HG03025 (cell line): ENCODE measurements around the gene FILIP1L.

ENCODE experiments used
- ATAC-seq: cut with Tn5 transposase; IDR thresholded peaks from one replicate; pipeline ENCODE4 v1.9.1; 2021; ENCODE audit warnings: mild to moderate bottlenecking, moderate library complexity; ENCODE audit not compliant: unreplicated experiment, low FRiP score

Gene FILIP1L

DNA sequence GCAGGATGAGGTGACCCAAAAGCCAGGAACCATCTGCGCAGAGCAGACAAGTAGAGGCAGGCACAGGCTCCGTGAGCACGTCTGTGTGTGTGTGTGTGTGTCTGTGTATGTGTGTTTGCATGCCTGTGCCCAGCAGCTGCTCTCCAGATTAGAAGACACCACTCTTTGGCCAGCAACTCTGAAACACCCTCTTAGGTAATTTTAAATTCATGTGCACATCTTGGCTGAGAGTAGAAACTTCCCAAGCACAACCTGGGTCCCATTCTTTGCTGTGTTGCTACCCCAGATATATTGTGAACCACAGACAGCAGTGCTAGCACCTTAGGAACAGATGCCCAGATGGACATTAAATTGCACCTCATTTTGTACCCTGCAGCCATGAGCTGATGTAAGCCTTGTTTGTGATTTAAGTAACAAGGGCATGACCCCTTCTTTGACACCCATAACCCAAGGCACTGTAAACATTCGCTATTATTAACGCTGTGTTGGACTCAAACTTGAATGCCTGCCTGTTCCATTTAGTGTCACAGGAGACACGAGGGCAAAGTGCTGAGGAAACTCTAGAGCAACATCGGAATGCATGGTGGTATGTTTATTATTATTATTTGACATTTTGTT lies at the start of gene FILIP1L:
TSS of gene FILIP1L (minus strand) at position 89 of the 618 bp plus-strand sequence.
- no peak for ATAC-seq

GRCh38 chr3:100163787-100164186 lies 49.5 kb upstream of the FILIP1L start:
- no peak for ATAC-seq

DNA sequence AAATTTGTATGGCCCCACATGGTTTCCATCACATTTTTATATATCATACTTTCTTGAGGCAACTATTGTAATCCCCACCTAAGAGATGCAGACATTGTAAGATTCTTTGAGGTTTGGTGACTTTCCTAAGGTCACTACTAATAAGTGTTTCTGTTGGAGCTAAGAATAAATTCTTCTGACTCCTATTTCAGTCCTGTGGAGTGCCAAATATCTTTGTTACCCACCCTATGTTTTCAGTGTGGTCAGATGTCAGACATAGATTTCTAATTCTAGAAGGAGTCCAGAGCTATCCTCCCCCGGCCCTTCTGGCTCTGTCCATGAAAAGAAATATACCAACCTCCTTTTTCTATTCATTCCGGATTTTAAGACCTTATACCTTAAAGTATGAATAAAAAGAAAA lies 46.2 kb upstream of the FILIP1L start:
- ATAC-seq: no peak

DNA sequence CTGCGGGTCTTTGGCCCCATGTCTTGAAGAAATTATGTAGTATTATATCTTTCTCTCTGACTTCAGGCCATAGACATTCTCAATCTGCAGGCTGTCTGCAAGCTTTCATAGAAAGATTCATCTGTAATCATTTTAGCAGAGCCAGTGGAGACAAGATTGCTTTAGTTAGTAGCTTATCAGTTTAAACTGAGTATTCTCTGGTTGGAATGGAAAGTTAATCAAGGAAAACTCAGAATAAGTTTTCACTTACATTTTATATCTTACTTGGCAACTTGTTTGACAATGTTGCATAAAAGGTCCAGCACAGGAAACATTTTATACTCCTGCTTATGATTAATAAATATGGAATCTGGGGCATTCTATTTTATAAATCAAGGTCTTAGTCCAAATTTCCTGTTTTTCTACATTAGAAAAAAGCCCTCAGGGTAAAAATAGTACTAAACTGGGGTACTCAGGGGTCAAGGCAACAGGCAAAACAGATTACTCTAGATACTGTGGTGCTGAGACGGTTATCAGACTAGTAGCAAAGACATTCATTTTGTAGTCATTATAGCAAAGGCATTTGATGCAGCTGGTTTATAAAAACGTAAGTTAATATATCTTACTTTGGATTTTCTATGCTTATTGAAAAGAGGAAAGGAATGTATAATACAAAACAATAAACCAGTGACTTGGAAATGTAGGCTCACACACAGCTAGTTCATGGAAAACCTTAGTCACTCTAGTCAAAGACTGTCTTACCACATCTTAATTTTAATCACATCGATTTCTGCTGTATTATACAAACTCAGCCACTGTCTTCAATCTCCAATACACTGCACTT lies 45.2 kb upstream of the FILIP1L start:
- no peak for ATAC-seq

- no peak for ATAC-seq
Measured at GRCh38 chr3:100158918-100159330, 44.6 kb upstream of the FILIP1L start.

DNA sequence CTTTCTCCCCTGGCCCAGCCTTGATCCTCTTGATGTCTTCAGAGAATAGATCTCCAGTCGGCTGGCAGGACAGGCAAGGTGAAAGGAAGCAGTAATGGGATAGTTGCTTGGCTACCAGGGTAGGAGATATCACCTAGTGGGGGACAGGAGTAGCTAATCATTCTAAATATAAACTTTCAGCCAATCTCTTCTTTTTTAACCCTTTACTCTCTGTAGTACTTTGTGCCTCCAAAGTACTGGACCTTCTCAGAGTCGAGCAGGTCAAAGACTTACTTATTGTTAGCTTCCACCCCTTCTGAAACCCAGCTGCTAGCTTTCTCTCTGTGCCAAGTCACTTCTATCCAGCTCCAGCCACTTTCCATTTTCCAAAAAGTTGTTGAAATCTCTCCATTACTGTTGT lies 43.4 kb upstream of the FILIP1L start:
- no peak for ATAC-seq

DNA sequence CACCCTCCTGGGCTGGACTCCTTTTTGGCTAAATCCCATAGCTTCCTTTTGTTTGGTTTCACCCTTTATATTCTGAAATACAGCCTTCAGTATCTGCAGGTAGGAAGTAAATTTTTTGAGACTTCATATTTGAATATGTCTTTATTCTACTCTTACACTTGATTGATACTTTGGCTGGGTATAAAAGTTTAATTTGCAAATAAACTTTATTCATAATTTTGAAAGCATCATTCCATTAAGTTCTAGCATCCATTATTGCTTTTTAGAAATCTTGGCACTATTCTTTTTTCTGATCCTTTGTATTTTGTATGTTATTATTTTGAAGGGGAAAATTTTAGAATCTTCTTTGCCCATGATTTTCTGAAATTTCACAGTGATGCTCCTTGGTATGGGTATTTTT lies 41.3 kb upstream of the FILIP1L start:
- no peak for ATAC-seq

DNA sequence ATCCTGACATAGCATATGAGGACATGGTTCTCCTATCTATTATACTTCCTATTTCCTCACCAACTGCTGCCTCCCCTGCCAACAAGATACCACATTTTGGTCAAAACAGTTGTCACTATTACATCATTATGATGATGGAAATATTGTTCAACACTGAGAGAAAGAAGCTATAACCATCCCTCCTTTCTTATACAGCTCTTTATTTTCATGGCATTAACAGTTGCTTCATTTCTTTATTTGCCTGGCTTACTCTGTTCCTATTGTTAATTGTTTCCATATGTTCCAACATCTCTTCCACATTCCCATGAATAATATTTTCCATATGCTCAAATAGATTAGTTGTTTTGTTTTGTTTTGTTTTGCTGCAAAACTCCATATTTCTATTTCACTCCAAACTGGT lies 40.8 kb upstream of the FILIP1L start:
- ATAC-seq: no peak

GRCh38 chr3:100154171-100154570 lies 39.9 kb upstream of the FILIP1L start:
- ATAC-seq: no peak

DNA sequence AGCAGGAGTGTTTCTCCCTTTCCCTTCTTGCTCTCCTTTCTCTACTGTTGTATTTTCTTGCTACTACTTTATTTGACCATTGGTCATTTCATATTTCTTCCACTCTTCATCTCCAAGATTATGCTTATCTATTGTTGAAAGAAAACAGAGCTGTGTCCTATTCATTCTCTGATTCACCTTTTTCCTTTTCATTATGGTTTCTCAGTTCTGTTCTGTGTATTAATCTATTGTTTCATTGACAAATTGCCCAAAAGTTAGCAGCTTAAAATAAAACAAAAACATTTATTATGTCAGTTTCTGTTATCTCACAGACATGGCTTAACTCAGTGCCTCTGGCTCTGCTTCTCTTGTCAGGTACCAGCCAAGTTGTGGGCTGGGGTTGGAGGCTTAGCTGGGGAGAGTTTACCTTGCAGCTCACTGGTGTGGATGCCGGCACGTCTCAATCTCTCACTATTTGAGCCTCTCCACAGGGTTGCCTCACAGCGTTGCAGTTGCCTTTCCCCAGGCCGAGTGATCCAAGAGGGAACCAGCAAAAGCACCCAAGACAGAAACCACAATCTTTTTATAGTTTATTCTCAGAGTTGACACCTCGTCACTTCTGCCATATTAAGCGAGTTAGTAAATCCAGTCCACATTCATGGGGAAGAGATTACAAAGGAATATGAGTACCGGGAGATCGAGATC lies 36.9 kb upstream of the FILIP1L start:
- ATAC-seq: no peak

DNA sequence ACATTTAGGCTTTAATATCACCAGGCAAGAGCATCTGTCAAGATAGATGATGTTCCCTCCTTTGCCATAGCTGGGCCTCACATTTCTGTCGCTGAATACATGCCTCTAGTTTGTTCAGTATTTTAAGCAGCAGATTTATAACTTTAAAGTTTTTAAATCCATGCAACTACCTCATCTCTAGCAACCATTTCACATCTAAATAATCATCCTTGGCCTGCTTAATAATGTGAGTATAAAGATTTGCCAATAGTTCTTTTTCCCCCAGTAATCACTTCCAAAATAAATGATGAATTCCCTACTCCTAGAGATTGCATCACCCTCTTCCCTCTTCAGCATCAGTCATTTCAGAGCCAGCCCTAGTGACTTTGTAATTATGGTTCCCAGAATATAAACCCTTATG lies 36.2 kb upstream of the FILIP1L start:
- no peak for ATAC-seq

- no peak for ATAC-seq
Measured at GRCh38 chr3:100149713-100150415, 35.6 kb upstream of the FILIP1L start.

DNA sequence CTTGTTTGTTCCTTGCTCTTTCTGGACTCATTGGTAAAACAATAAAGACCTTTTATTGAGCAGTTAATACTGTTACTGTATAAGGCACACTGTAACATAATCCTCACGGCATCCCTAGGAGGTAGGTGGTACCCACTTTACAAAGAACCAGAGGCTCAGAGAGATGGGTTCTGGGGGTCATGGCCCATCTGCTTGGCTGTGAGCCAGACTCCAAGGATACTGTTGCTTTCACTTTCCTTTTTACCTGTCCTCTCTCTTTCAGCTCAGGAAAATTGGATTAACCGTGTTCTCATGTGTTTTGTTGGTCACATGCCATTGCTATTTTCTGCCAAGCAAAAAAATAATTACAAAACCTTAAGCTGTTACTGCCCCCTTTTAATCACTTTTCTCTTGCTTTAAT lies 34.8 kb upstream of the FILIP1L start:
- no peak for ATAC-seq

- no peak for ATAC-seq
Measured at GRCh38 chr3:100144255-100144866, 30.1 kb upstream of the FILIP1L start.

- no peak for ATAC-seq
Measured at GRCh38 chr3:100141586-100141985, 27.3 kb upstream of the FILIP1L start.

DNA sequence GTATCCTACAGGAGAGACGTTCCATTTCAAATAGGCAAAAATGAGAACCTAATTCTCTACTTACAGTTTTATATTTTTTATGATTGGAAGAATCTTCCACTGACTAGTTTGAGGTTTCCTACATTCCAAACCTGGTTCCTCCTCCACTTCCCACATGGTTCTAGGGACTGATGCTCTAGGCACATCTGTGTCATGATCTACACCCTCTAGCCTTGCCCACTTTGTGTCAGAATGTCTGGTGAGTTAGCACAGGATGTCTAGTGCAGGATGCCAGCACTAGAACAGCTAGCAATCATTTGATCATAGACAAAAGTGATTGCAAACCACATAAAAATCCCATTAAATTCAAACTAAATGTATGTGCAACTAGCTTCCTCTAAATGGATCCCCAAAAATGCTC lies 26.7 kb upstream of the FILIP1L start:
- ATAC-seq: no peak

DNA sequence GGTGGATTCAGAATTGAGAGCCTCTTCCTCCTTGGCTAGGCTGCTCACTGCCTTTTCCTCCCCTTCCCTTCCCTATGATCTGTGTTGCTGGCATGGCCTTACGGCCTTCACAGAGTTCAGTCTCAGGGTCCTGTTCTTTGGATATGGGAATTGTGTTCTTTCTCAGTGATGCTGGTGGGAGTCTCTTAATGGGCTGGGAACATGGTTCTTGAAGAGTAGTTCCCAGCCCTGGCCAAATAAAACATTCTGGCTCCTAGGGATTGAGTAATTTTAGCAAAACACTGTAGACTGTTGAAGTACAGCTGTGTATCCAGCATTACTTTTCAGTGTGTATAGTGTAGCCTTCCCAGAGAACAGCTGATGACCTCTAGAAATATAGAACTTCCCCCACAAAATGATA lies 22.6 kb upstream of the FILIP1L start:
- no peak for ATAC-seq

GRCh38 chr3:100131241-100131640 lies 16.9 kb upstream of the FILIP1L start:
- ATAC-seq: no peak

DNA sequence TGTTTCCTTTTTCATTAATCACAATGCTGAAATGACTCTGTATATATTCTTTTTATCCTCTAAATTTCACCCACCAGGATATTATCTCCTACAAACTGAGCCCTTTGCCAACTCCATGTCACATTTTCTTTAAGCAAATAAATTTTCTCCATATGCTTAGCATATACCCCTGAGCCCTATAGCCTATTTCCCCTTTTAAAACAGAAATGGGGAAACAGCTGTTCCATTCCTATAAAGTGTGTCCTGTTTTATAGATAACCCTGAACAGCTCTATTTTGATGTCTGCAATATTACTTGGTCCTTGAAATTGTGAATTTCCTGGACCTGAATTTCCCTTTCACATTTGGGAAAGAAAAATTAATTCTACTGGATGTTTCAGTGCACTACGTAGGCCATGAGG lies 15.6 kb upstream of the FILIP1L start:
- ATAC-seq: no peak

GRCh38 chr3:100128565-100128964 lies 14.3 kb upstream of the FILIP1L start:
- ATAC-seq: no peak

DNA sequence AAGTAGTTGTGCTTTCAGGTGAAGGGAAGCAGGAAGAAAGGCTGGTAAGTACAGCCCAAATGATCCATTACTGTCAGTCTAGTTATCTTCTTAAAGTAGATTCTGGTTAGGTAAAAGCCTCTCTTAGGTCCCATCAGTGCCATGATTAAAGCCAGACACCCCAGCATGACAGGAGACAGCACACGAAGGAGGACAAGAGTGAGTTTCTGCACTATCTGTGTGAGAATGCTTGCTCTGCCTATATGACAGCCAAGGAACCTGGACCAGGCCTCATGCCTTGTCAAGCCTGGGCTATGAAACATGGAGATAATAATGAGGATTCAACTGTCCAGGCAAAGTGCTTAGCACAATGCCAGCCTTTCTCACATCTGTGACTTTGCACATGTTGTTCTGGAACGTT lies 13.5 kb upstream of the FILIP1L start:
- no peak for ATAC-seq
